Prostate gland (tissue), 2 donors: ENCODE results near the gene ADAM17.

Source experiments
- POLR2A ChIP-seq: fragments of 450-650 bp; IDR thresholded peaks from one replicate; pipeline ENCODE4 v1.6.1; 2016; ENCODE audit warnings: antibody characterized with exemption, mild to moderate bottlenecking
- POLR2AphosphoS5 ChIP-seq: sonication (generic); formaldehyde crosslinking; IDR thresholded peaks from one replicate; pipeline ENCODE4 v1.6.1; 2017; ENCODE audit warnings: antibody characterized with exemption
- TF ChIP-seq, protein P1 (sequence below), 4 experiments: fragments of 200-600 bp in 2 of 4; fragments of 450-650 bp in 2 of 4; sonication (generic) in 2 of 4; IDR thresholded peaks; 1 replicate in 3 of 4; 2 replicates in 1 of 4; pipeline ENCODE4 v1.5.1; 2016 to 2019; ENCODE audit warnings: antibody characterized with exemption in 4 of 4, mild to moderate bottlenecking in 2 of 4, moderate library complexity in 2 of 4

DNA sequence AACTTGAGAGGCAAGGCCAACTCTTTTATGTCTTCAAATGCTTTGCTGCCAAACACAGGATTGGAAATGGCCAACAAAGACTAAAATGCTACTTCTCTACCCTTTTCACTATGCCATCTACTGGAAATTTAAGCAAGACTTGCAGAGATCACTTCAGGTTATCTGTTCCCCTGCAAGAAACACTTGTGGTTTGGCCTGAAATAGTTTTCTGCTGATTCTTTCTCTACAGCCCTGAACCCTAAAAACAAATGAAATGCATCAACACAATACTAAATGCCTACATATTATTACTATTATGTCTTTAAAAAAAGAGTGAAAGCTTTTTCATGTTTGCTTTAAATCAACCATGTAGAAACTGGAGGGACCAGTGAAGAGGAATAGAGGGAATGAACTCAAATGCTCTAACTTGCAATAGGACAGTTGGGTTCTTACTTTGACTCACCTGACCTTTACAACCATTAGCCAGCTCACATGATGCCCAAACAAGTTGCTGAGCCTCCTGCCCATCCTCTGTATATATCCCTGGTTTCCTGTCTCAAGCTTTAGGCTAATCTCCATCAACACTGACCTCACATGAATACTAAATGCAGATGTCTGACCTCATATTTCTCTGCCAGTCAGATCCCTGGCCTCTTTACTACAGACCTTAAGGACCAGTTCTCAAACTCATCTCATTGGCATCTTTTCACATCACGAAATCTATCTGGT lies 17.5 kb upstream of the ADAM17 start:
- no peak for TF ChIP-seq POLR2A
- TF ChIP-seq, protein P1, sequence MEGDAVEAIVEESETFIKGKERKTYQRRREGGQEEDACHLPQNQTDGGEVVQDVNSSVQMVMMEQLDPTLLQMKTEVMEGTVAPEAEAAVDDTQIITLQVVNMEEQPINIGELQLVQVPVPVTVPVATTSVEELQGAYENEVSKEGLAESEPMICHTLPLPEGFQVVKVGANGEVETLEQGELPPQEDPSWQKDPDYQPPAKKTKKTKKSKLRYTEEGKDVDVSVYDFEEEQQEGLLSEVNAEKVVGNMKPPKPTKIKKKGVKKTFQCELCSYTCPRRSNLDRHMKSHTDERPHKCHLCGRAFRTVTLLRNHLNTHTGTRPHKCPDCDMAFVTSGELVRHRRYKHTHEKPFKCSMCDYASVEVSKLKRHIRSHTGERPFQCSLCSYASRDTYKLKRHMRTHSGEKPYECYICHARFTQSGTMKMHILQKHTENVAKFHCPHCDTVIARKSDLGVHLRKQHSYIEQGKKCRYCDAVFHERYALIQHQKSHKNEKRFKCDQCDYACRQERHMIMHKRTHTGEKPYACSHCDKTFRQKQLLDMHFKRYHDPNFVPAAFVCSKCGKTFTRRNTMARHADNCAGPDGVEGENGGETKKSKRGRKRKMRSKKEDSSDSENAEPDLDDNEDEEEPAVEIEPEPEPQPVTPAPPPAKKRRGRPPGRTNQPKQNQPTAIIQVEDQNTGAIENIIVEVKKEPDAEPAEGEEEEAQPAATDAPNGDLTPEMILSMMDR (IDR thresholded peaks at IDR 0.05): no peak
- TF ChIP-seq POLR2AphosphoS5: no peak
